ENCODE data around the gene HES7.
A peak's percentile ranks its signal among the peaks of the same experiment; 100 is the strongest.

- TF ChIP-seq CTCF (IDR thresholded peaks at IDR 0.05) (peak in 1 of 3 donors; percentile 64), POLR2A (IDR thresholded peaks at IDR 0.05) (no peak)
Observed at GRCh38 chr17:8079291-8080207, 44.4 kb downstream of the HES7 start.

Data from lower leg skin (tissue), 3 donors.